Measurements from ENCODE around the gene BANK1.

BANK1 gene

DNA sequence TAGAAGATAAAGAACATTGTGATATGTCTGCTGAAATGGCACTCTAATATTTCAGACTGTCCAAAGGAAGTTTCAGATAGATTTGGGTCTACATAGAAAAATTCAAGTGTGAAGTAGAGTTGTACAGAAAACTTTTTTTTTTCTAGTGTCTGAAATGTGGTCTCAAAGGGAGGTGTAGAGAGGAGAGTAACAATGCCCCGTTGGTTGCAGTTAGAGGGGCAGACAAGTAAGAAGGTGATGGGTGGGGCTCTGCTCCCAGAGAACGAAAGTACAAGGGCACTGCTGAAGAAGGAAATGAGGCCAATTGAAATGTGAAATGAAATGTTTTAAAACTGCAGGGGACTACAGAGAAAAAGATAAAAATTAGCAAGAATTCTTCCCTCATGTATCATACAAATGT is 177.8 kb downstream of the BANK1 start:
- TF ChIP-seq, protein P1, sequence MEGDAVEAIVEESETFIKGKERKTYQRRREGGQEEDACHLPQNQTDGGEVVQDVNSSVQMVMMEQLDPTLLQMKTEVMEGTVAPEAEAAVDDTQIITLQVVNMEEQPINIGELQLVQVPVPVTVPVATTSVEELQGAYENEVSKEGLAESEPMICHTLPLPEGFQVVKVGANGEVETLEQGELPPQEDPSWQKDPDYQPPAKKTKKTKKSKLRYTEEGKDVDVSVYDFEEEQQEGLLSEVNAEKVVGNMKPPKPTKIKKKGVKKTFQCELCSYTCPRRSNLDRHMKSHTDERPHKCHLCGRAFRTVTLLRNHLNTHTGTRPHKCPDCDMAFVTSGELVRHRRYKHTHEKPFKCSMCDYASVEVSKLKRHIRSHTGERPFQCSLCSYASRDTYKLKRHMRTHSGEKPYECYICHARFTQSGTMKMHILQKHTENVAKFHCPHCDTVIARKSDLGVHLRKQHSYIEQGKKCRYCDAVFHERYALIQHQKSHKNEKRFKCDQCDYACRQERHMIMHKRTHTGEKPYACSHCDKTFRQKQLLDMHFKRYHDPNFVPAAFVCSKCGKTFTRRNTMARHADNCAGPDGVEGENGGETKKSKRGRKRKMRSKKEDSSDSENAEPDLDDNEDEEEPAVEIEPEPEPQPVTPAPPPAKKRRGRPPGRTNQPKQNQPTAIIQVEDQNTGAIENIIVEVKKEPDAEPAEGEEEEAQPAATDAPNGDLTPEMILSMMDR (conservative IDR thresholded peaks at IDR 0.05): no peak
- H3K27ac ChIP-seq: no peak overlapping the region

DNA sequence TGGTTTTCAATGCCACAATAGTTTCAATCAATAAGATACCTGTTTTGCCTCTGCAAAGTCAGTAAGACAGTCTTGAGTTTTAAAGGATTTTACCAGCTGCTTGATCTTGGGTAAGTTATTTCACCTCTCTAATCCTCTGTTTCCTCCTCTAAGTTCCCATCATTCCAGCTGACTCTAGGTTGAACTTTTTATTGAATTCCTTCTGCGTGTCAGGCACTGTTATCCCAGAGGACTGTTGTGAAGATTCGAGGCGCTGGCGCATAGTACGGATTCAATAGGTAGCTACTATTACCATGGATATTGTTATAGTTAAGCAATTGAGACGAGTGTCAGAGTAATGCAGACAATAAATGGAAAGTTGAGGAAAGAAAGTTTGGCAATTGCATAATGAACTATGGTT is 179.4 kb downstream of the BANK1 start:
- TF ChIP-seq, protein P1 (conservative IDR thresholded peaks at IDR 0.05): no peak
- H3K27ac ChIP-seq: no peak overlapping the region

DNA sequence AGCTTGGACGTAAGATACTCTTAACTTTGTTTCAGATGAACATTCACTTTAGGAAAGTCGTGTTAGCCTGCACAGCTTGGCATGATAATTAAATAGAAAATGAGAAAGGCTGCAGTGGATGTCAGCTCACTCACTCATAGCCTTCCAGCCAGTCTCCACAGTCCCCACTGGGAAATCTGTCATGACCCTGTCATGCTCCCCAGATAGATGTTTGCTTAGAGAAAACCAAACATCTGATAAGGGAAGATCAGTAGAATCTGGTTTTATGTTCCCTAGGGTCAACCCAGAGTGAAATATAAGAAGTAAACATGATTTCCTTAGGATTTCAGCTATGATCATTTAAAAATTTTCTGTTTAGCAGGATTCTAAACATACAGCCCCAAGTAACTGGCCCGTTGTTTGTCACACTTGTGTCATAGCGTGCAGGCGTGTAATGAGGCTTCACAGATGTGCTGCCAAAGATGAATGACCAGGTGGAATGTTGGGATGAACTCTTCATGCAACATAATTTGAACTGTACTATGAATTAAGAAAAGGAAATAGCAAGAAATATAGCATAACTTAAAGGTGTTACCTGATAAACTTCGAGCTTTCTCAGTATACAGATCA is 180.1 kb downstream of the BANK1 start:
- peak overlapping the region; percentile 32 for H3K27ac ChIP-seq
- TF ChIP-seq, protein P1 (conservative IDR thresholded peaks at IDR 0.05): no peak

DNA sequence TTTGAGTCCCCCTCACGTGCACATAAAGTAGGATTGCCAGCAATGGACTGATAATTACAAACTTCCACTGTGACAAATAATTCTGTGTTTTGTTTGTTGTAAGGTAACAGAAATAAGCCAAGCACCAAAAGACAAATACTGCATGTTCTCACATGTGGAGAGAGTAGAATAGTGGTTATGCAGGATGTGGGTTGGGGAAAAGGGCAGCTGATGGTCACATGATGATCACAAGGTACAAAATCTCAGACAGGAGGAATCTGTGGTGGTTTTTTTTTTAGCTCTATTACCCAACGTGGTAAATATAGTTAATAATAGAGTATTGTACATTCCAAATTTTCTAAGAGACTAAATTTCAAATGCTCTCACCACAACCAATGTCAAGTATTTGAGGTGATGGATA is 182.3 kb downstream of the BANK1 start:
- TF ChIP-seq, protein P1 (conservative IDR thresholded peaks at IDR 0.05): no peak
- no peak overlapping the region for H3K27ac ChIP-seq

DNA sequence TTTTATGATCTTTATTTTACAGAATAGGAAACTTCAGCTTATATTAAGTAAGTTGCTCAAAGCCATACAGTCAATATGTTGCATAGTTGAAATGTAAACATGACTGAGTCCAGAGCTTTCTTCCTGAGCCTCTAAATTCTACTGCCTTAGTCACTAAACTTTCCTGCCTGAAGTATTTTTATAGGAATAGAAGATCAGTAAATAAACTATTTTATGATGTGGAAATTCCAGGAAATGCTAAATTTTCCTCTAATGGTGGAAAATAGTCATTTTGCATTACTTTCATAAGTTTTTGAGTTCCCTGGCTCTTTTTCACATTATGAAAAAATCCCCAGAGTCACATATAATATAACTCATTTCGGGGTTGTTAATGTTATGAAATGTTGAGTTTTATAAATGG is 182.8 kb downstream of the BANK1 start:
- H3K27ac ChIP-seq: no peak overlapping the region
- TF ChIP-seq, protein P1 (conservative IDR thresholded peaks at IDR 0.05): no peak

DNA sequence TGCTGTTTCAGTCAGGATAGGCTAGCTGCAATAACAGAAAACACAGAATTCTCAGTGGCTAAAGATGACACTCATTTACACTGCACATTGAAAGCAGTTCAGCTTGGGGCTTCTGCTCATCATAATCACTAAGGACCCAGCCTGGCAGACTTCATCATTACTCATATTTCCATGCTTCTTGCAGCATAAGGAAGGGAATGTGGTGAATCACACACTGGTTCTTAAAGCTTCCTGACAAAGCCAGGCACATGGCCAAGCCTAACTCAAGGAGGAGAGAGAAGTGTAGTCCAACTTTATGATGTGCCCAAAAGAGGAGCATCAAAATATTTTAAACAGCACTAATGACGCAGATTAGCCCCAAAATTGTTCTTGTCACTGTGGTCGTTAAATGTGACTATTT is 186.5 kb downstream of the BANK1 start:
- TF ChIP-seq, protein P1 (conservative IDR thresholded peaks at IDR 0.05): no peak
- H3K27ac ChIP-seq: no peak overlapping the region

DNA sequence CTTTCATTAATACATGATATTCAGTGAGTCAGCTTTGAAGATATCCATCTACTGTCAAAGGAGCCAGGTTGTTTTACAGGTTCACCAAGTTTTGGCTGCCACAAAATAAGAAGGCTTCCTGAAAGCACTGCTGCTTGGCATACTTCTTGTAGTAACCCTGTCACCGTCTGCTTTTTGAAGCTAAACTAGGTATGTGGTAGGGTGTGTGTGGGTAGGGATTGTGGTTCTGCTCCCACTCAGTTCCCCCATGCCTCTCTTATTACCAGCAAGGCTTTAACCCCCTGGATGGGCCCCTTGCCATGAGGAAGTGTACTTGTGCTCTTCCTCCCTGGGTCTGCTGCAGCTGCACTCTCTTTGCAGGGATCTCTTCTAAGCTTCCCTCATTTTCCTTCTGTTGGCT is 191.2 kb downstream of the BANK1 start:
- TF ChIP-seq, protein P1 (conservative IDR thresholded peaks at IDR 0.05): no peak
- peak overlapping the region; percentile 92 for H3K27ac ChIP-seq
